ENCODE measurements around the gene BCAS3. TPM values are rescaled to one million over a fixed set of nuclear protein-coding genes. Genes with fewer than 3 reads are reported as not detected.

The BCAS3 gene
- total RNA-seq, 6 experiments from 2014 or later: 9.2 to 22.1 (median 14.2) TPM

DNA sequence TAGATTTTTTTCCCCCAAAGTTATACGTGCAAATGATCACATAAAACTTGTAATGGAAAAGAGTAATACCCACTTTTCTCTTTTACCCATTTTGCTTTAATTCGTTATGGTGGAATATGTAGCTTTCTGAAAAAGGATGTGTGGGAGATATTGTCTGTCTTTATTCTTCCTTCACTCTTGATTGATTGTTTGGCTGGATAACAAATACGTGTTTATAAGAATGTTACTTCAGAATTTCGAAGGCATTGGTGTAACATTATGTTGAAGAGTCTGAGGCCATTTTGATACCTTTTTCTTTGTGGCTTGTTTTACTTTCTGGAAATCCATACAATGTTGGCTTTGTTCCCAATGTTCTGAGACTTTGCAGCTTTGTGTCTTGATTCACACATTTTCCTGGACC is 71.4 kb downstream of the BCAS3 start:
- Histone ChIP-seq H3K27me3 (no peaks in the 10 kb centered on the region), H3K9me3 (peaks cover 0 to 4% (median 0%) of the 10 kb centered on the region in 4 donors), H3K36me3 (no peaks in the 10 kb centered on the region), H3K4me1 (no peaks in the 10 kb centered on the region), H3K27ac (no peak overlapping the region), H3K4me3 (no peak overlapping the region)
- no peak for ATAC-seq
- WGBS (ENCODE audit: insufficient coverage, low coverage, low lambda C conversion rate, missing lambda C conversion rate): 81% methylated on average over 4 of the region's 4 CpGs
- intact Hi-C loops (cut with DNase I): no loop called here
- no peak for TF ChIP-seq POLR2A (IDR thresholded peaks at IDR 0.05)
- TF ChIP-seq, protein P1, sequence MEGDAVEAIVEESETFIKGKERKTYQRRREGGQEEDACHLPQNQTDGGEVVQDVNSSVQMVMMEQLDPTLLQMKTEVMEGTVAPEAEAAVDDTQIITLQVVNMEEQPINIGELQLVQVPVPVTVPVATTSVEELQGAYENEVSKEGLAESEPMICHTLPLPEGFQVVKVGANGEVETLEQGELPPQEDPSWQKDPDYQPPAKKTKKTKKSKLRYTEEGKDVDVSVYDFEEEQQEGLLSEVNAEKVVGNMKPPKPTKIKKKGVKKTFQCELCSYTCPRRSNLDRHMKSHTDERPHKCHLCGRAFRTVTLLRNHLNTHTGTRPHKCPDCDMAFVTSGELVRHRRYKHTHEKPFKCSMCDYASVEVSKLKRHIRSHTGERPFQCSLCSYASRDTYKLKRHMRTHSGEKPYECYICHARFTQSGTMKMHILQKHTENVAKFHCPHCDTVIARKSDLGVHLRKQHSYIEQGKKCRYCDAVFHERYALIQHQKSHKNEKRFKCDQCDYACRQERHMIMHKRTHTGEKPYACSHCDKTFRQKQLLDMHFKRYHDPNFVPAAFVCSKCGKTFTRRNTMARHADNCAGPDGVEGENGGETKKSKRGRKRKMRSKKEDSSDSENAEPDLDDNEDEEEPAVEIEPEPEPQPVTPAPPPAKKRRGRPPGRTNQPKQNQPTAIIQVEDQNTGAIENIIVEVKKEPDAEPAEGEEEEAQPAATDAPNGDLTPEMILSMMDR (IDR thresholded peaks at IDR 0.05): no peak
- no peak for DNase-seq

DNA sequence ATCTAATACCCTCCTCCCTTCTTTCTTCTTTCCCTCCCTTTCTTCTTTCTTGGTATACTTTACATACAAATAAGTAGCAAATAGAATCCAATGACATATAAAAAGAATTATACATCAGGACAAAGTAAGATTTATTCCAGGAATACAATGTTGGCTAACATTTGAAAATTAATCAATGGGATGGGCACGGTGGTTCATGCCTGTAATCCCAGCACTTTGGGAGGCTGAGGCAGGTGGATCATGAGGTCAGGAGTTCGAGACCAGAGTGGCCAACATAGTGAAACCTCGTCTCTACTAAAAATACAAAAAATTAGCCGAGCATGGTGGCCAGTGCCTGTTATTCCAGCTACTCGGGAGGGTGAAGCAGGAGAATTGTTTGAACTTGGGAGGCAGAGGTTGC is 72.1 kb downstream of the BCAS3 start:
- DNase-seq: no peak
- no peak for TF ChIP-seq POLR2A (IDR thresholded peaks at IDR 0.05)
- TF ChIP-seq, protein P1 (IDR thresholded peaks at IDR 0.05): no peak
- Histone ChIP-seq H3K4me1 (no peaks in the 10 kb centered on the region), H3K4me3 (no peak overlapping the region), H3K27me3 (no peaks in the 10 kb centered on the region), H3K27ac (no peak overlapping the region), H3K36me3 (no peaks in the 10 kb centered on the region), H3K9me3 (peaks cover 0 to 4% (median 0%) of the 10 kb centered on the region in 4 donors)
- 92% methylated on average over 5 of the region's 5 CpGs for WGBS (ENCODE audit: insufficient coverage, low coverage, low lambda C conversion rate, missing lambda C conversion rate)
- ATAC-seq: no peak
- intact Hi-C loops (cut with DNase I): no loop called here

DNA sequence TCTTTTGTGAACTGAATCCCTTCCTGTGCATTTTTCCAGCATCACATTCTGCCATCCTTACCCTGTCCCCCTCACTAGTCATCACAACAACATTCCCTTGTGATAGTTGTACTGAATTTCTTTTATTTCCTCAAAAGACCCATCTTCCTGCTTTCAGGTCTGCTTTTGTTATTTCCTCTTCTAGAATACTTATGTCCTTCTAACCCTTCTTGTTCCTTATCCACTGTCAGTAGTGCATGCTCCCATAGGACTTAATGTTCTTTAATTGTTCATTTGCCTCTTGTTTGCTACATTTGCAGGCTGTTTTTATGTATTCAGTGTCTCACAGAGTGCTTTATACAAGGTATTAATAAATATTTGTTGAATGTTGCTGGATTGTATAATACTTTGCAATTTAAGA is 73.0 kb downstream of the BCAS3 start:
- H3K4me3 ChIP-seq: no peak overlapping the region

DNA sequence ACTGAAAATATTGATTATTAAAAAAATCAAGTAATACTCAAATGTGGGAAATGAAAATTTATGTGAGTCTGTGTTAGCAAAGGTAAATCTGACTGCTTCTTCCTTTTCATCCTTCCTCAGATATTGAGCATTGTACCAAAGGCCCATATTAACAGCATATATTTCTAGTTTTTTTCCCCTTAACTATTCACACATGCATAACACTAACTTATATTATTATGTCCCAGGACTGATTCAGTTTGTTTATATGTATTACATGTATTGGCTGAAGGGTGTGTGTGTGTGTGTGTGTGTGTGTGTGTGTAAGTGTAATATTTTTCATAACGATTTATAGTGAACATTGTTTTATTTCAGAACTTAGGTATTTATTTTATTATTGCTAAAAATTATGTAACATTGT is 74.2 kb downstream of the BCAS3 start:
- TF ChIP-seq POLR2A (IDR thresholded peaks at IDR 0.05): no peak
- TF ChIP-seq, protein P1 (IDR thresholded peaks at IDR 0.05): no peak
- Histone ChIP-seq H3K4me1 (no peaks in the 10 kb centered on the region), H3K27me3 (no peaks in the 10 kb centered on the region), H3K4me3 (no peak overlapping the region), H3K27ac (no peak overlapping the region), H3K36me3 (no peaks in the 10 kb centered on the region), H3K9me3 (peaks cover 0 to 4% (median 0%) of the 10 kb centered on the region in 4 donors)
- 88% methylated on average over 1 of the region's 1 CpG for WGBS (ENCODE audit: insufficient coverage, low coverage, low lambda C conversion rate, missing lambda C conversion rate)
- ATAC-seq (no peak), DNase-seq (no peak)
- intact Hi-C loops (cut with DNase I): no loop called here

More for the DNA sequence above, 73.0 kb downstream of the BCAS3 start:
- ATAC-seq (no peak), DNase-seq (no peak)
- Histone ChIP-seq H3K27me3 (no peaks in the 10 kb centered on the region), H3K27ac (no peak overlapping the region), H3K9me3 (peaks cover 0 to 4% (median 0%) of the 10 kb centered on the region in 4 donors), H3K36me3 (no peaks in the 10 kb centered on the region), H3K4me1 (no peaks in the 10 kb centered on the region)
- intact Hi-C loops (cut with DNase I): no loop called here
- no peak for TF ChIP-seq POLR2A (IDR thresholded peaks at IDR 0.05)
- TF ChIP-seq, protein P1 (IDR thresholded peaks at IDR 0.05): no peak
